Esophagus muscularis mucosa (tissue), 4 donors: Measurements from ENCODE around the gene ASB13.

ENCODE experiments used
- CTCF ChIP-seq, 3 experiments: fragments of 200-600 bp in 2 of 3; fragments of 450-650 bp in 1 of 3; sonication (generic) in 2 of 3; IDR thresholded peaks; one replicate each; pipeline ENCODE4 v1.5.1; 2017 to 2019; ENCODE audit warnings: antibody characterized with exemption in 3 of 3, mild to moderate bottlenecking in 2 of 3, moderate library complexity in 1 of 3
- EP300 ChIP-seq: sonication (generic); formaldehyde crosslinking; IDR thresholded peaks from one replicate; pipeline ENCODE4 v1.6.1; 2017; ENCODE audit warnings: antibody characterized with exemption
- POLR2A ChIP-seq: fragments of 450-650 bp; IDR thresholded peaks from one replicate; pipeline ENCODE4 v1.6.1; 2017; ENCODE audit warnings: antibody characterized with exemption, moderate library complexity, mild to moderate bottlenecking, low read depth
- POLR2AphosphoS5 ChIP-seq, 2 donors: sonication (generic); formaldehyde crosslinking; IDR thresholded peaks; one replicate each; pipeline ENCODE4 v1.6.1; 2017; ENCODE audit warnings: antibody characterized with exemption in 2 of 2

GRCh38 chr10:5603091-5603847 lies 63.1 kb downstream of the ASB13 start:
- TF ChIP-seq CTCF (IDR thresholded peaks at IDR 0.05) (no peak), POLR2A (no peak), EP300 (no peak), POLR2AphosphoS5 (IDR thresholded peaks at IDR 0.05) (no peak)
